T-helper 22 cell (primary cell): ENCODE data around the gene PKP4.

Source experiments
- DNase-seq: peaks from one replicate; pipeline ENCODE4 v3.0.0-alpha.2; 2020; ENCODE audit warnings: low read depth

The PKP4 gene

DNA sequence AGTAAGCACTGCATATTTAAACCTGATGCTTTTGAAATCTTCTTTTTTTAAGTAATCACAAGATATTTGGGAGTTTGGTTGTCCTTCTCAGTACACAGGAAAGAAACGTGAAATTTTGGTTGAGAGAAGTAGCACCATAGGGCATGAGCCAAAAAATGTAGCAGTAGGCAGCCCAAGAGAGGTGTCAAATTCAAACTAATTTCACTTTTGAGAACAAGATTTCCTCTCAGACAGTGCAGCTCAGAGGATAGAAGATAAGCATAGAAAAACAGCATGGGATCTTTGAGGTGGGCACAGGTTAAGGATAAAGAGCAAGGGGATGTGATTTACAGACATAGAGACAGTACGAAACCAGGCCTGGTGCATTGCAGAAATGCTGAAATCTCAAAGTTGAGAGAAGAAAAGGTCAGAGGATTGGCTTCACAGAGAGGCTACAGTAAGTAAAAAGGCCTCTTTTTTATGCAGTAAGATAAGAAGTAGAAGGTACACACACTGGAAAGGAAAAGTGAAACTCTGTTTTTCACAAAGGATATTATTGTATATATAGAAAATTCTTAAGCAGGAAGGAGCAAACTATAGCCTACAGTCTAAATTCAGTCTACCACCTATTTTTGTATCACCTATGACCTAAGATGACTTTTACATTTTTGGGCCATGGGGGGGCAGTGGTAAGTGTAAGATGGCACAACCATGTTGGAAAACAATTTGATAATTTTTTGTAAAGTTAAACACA is 89.8 kb downstream of the PKP4 start:
- no peak for DNase-seq

DNA sequence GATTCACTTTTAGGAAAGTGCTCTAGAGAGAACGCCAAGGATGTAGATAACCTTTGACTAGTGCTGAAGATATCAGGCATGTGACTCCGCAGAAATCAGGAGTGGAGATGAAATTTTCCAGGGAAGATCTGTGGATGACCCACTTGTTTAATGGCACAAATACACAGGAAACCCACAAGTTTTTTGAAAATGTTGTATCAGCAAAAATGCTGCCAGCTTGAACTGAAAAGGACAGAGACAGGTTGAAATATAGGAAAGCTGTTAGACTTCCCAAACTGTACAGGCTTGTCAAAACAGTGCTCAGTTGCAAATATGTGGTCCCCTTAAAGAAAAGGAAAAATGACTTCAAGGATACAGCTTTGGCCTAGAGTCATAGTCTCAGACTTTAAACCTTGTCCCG is 96.5 kb downstream of the PKP4 start:
- DNase-seq = no peak

DNA sequence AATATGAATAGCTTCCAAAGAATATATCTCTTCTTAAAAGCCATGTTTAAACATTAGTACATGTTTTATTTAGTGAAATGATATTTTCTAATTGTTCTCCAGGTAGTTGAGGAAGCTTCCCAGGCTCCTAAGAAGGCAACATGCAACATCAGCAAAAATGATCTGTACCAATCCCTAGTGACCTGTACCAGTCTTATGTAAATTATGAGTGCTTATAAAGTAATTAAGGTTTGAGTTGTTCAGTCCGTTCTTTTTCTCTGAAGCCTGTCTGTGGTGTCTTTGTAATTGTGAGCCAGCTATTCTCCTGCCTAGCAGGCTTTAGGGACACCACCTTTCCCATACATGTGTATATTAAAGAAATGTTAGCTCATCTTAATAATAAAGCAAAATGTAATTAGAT is 98.2 kb downstream of the PKP4 start:
- DNase-seq = no peak

DNA sequence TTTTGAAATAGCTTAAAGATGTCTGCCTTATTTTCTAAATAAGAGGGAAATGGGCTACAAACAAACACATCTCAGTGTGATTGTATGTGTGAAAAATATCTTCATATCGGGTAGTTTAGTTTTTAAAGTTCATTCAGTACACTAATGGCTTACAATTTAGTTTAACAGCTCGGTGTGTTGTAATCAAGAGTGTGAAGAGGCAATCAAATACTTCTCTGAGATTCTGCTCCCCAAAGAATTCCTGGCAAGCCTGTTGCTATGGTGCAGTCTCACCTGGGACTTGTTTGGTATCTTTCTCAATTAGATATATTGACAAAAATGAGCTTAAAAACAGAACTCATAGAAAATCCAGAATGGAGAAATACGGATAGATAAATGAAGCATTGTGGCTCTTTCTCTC is 99.4 kb downstream of the PKP4 start:
- DNase-seq = no peak

DNA sequence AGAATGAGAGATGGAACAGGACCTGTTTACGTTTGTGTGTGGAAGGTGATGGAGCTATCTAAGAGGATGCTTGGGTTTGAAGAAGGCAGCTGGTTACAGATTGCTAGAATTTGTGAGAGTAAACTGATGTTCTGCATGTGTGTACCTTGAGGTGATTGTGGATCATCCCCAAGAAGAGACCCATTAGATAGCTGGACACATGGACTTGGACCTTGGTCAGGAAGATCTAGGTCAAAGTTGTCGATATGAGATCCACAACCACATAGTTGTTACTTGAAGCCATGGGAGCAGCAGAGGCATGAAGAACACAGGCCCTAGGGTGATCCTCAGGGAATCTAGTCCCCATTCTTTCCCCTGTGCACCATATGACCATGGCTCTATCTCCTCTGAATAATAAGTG is 101.0 kb downstream of the PKP4 start:
- no peak for DNase-seq

DNA sequence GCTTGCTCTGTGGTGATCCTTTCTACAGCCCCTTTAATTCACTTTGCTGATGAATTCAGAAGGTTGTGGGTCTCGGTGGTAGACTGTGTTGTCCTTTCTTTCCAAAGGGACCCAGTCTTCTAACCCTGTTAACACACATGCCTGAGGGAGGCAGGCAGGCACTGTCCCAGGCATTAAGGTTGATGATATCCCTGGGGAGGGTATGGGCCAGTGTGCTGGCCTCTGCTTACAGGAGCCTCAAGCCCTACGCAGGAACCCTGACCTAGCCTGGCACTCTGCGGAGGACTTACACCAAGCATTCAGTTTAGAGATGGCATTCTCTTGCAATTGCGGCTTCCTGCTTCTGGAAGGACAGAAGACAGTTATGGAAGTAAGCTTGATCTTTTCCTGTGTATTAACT is 102.5 kb downstream of the PKP4 start:
- no peak for DNase-seq

DNA sequence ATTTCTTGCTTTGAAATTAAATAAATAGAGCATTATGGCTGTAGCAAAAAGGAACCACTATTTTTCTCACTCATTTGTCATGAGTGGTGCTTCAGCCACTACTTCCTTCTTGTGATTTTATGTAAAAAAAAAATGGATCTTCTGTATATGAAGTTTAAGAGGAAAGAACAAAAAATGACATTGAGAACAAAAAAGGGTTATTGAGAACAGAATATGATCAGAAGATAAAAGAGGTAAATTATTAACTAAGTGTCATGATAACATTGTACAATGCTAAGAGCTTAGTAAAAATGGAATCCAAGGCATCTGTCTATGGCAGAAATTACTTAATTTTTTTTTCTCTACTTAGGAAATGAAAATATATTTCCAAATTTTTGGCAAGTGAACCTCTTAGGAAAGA is 103.5 kb downstream of the PKP4 start:
- no peak for DNase-seq

DNA sequence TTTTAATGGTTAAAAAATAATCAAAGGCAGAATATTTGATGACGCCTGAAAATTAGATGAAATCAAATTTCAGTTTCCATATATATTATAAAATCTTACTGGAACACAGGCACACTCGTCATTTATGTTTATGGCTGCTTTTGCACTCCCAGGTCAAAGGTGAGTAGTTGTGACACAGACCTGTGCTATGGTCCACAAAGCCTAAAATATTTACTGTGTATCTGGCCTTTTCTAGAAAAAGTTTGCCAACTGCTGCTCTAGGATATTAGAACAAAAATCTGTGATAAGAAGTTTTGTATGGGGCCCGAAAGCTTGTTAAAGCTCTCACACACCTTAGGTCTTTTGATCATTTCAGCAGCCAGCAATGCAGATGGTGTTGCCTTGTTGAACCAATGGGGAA is 104.3 kb downstream of the PKP4 start:
- no peak for DNase-seq

DNA sequence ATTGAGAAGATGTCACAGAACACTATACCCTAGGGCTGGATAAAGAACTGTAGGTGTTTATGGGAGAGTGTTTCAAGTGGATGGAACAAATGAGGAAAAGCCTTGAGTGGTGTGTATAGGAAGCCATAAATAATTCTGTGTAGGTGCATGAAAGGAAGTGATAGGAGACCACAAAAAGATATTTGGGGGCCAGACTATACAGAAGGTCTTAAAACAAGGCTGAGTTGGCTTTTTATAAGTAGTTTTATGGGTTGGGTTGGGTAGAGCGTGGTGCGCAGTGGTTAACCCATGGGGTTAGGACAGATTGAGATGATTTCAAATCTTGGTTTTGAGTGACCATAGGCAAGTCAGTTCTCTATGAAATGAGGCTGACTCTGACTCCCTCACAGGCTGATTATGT is 110.5 kb downstream of the PKP4 start:
- no peak for DNase-seq

DNA sequence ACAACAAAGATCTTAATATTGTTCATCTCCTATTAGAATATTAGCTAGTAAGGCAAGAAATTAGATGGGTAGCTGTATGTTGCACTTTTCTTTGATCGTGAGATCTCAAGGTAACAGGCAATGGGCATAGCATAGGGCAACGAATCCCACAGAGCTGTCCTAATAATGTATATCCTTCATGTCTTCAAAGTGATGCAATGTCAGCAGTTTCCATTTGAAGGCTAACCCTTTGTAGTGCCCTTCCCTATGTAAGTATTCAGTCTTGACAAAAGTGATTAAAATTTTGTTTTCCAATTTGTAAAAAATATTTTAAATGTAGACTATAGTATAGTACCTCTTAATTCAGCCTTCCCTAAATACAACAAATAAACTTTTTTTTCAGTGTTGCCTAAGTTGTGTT is 112.5 kb downstream of the PKP4 start:
- no peak for DNase-seq

DNA sequence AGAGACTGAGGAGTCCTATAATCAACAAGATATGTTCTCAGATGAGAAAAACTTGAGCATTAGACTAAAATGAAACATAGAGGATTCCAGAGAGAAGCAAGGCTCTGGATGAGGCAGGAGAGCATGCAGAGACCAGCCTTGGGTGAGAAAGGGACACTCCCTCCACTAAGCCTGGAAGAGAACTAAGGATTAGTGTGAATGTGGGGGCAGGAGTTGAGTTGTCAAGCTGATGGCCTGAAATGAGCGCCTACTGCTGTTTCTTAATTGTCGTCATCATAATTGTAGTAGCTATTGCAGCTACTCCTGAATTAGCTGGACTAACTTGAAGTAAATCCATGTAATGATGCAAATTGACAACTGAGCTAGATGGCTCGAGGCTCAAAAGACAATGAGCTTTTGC is 114.1 kb downstream of the PKP4 start:
- DNase-seq = no peak

DNA sequence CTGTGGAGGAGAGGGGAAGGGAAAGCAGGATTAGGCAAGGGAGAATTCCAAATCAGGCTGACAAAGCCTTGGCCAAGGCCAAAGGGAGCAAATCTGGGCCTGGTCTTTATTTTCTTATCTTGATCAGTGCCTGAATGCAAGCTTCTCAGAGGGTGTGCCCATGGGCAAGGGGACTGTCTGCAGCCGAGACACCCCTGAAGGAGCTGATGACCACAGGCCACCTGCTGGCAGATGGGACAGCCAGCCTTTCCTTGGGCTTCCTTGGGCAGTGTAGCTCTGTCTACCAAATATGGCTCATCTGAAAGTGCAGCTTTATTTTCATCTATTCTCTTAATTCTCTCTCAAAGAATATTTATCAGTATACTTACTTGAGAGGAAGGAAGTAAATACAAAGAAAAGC is 117.0 kb downstream of the PKP4 start:
- DNase-seq = no peak

DNA sequence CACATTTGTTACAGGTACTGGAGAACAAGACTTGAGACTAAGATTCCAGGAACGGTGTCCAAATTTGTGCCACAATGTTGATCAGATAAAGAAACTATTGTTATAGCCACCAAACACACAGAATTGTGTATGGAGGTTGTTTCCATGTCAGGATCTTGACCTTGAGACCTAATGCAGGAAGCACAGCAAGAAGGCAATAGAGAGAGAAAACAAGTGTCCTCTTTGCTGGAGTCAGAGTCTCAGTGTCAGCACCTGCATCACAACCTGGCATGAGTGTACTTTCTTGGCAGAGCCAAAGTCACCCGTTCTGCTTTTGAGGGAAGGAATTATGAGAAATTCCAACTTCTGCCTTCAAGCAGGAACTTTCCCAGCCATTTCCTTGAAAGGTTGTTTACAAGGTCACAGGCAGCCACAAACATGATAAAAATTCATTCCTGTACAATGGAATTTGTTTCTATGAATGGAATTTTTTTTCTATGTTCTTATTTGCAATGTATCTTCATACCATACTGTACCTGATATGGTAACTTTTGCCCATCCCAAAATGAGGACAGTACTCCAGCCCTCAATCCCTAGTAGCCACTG is 118.4 kb downstream of the PKP4 start:
- no peak for DNase-seq

DNA sequence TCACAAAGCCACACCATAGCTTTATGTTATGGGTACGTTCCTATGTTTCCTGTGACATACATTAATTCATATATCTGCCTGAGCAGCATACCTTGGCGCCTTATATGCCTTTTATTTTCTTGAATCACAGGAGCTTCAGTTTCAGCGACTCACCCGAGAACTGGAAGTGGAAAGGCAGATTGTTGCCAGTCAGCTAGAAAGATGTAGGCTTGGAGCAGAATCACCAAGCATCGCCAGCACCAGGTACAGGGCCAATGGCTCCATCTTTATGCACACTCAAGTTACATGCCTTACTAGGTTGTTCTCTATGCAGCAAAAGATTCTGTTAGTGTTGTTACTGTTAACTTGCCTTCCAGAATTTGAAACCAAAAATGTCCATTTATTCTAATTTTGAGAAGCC is 120.4 kb downstream of the PKP4 start:
- DNase-seq = no peak

DNA sequence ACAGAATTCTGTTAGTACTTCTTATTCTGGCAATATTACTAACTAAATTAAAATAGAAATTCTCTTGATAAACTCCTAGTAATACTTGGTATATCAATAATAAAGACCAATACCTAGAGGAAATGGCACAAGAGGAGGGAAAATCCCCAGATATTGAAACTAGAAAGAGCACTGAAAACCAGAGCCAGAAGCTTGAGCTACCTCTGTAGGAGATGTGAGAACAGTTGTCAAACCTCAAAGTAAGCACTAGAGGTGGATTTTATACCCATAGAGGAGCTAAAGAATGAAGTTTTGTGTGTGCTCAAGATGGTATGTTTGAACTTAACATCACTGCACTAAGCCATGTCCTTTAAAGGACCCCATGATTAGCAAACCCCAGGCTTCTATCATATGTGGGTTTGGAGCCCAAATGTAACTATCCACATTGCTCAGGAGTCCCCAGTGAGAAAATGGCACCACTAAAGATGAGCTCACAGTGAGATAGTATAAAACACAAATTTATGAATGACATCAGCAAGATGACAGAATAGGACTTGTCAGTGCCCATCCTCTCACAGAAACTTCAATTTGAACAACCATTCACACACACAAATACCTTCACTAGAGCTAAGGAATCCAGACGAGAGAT is 122.1 kb downstream of the PKP4 start:
- no peak for DNase-seq

DNA sequence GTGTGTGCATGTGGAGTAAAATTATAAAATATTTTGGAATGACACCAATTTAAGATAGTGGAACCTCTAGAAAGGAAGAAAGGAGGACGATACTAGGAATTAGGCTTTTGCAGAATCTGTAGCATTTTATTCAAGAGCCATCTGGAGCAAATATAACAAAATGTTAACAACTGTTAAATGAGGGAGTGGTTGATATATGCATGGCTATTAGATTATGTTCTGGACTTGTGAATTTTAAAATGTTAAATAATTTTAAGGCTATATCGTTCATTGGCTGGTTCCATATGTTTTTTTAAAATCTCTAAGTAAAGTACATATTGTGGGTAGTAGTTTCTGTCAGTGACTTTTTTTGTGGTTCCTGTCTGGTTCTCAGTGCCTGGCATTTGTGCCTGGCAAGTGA is 123.2 kb downstream of the PKP4 start:
- no peak for DNase-seq

DNA sequence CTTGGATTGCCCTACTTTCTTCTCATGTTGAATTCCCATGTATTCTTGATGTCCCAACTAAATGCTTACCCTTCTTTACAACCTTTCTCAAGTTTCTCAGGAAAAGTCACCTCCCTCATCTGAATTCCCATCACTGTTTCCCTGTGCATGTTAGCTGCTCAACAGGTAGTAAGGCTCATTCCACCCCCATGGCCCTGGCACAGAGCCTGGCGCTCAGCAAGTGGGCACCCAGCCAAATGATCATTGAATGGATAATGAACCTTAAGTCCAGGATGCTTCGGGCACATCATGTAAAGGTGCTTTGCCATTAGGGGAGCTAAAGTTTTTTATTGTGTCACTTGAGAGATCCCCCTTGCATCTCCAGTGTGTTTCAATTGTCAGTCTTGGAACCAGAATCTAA is 124.0 kb downstream of the PKP4 start:
- no peak for DNase-seq

DNA sequence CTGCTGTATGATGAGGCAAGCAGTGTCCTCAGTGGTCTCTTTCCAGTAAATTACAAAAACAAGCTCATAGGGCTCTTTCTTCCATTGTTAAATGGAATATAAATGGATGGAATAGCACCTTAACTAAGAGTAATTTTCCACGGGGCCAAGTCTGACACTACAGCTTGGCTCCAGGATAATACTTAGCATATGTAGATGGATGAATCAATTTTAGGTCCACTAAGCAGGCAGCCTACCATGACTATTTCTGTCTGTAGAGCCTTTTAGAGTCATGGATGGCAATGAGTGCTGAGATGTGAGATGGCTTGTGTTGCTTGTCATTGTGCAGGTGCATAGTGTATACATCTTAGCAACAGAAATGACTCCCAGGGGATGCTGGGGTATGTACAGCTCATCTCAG is 125.9 kb downstream of the PKP4 start:
- no peak for DNase-seq

DNA sequence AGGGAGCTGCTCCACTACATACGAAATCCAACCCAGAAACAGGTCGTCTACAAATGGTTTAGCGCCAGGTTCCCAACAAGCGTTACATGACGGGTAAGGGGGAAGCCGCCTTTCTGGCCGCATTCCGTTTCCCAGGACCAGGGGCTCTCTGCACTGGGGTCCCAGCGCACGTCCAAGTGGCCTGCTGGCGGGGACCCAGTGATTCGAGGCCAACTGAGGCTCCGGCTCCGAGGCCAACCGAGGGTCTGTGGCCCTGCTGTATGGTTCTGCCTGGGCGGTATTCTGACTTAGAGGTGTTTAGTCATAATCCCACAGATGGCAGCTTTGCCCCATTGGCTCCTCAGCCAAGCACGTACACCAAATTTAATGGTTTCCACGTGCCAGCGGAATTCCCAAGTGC is 127.2 kb downstream of the PKP4 start:
- DNase-seq = no peak

DNA sequence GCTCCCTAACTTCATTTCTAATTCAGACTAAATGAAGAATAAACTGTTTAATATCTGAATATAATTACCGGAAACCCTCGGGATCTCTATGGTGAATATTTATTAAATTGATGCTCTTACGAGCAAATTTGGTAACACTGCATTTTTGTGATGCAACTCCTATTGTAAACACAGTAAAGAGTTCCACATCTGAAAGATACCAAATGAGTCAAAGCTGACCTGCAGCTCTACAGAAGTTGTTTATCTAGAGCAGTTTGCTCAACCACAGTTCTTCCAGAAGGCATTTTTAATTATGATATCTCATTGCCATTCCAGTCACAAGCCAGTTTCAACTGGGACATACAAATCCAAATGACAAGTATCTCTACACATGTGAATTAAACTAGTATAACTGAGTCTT is 129.7 kb downstream of the PKP4 start:
- DNase-seq = no peak

DNA sequence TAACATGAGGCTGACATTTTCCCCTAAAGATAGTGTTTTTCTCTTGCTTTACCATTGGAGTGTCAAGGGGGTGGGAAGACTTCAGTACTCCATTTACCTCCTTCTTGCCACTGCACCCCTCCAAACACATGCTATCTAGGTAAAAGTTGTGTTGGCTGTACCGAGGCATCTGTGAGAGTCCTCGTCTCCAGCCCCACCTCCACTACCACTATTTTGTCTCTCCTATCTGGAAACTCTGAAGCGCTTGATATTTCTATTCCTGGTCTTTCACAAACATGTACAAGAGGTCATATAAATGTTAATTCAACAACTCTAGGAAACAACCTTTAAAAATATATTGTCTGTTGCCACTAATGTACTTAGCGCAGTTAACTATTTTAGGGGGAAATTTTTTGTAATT is 132.6 kb downstream of the PKP4 start:
- no peak for DNase-seq

DNA sequence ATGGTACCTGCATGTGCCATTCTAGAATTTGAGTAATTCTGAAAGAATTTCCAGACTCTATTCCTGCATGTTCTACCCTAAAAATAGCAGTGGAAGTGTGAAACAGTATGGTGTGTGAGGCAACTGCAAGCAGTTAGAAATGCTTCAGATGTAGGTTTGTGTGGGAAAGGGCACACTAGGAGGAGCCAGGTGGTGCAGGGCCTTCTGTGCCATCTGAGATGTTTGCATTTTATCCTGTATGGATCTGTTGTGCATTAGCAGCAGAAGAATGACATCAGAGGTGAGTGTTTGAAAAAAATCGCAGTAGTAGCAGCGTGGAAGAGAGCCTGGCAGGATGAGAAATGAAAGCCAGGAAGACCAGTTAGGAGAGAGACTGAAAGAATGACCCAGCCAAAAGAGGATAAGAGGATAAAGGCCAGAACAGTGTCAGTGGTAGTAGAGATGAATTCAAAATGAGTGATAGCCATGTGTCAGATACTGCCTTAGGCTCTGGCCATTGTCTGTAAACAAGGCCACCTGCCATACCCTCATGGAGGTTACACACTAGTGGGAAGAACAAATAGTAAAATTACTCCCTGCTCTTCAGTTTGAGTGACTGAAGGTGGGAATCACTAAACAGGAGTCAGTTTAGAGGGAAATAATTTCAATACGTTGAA is 142.2 kb downstream of the PKP4 start:
- no peak for DNase-seq

DNA sequence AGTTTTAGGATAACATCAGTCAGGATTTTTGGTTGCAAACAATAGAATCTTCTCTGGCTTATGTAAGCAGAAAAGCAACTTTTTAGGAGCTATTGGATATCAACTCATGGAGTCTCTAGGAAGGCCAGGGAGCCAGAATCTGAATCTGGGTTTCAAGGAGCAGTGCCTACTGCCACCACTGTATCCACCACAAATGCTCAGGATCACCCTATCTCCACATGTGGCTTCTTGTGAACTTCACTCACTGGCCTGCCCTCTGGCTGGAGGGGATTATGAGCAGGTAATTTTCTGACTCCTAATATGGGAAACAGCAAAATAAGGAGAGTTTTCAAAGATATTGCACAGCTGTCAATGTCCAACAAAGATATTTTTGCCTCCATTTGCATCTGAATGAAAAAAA is 142.9 kb downstream of the PKP4 start:
- no peak for DNase-seq
